CD4-positive, alpha-beta T cell treated with Interleukin-17A for 4 hours (primary cell): ENCODE measurements around the gene ZNF283.
"Not testable (repeated sequence)": the region's sequence is repeated elsewhere in the genome, so short reads cannot be mapped to it uniquely, and the experiment has no call there.

Source experiments
- DNase-seq: peaks from one replicate; pipeline ENCODE4 v3.0.0-alpha.2; 2020; ENCODE audit warnings: mixed read lengths

The ZNF283 gene

DNA sequence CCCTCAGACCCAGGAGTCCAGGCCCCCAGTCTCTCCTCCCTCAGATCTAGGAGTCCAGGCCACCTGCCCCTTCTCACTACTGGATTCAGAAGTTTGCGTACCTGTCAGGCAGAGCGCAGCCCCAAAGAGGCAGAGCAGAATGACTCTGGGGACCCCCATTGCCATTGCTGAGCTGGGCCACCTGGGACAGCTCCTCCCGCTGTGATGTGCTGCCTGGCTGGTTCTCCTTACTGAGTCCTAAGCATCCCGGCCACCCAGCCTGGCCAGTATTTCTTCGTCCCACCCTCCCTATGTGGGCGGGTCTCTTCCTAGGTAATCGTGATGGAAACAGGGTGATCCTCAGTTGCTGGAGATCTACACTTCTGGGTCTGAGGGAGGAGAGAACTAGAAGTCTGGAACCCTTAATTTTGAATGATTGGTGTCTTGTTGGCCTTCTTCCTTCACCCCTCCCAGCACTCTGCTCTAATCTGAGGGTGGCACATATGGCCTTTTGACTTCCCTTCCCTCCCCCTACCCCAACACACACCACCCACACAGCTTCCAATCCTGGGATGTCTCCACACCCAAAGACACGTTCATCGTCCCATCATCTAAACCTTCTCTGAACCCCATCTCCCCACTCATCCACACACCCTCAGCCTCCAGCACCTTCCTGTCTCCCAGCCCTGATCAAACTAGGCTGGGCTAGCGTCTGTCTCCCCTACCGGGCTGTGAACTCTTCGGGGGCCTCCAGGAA, 24.7 kb upstream of the ZNF283 start, which contains the start of gene LYPD5:
Gene LYPD5 (minus strand): TSS at position 232 of the 736 bp plus-strand sequence. CDS start 67 bp downstream, at position 165.
- DNase-seq = no peak

DNA sequence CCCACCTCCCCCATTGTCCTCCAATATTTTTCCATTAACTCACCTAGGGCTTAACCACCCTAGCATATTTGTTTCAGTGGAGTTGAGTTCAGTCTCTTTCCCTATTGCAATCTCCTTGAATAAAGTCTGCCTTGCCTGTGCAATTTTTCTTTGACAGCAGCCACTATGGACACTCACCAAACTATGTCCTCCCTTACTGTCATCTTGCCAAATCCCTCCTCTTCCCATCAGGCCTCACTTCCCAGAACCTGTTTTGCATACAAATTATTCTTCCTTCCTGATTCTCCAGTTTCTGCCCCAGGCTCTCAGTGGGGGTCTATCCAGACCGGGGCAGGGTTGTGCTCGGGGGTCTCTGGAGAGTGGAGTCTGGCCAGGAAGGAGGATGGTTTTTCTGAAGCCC, 22.7 kb upstream of the ZNF283 start:
- no peak for DNase-seq

DNA sequence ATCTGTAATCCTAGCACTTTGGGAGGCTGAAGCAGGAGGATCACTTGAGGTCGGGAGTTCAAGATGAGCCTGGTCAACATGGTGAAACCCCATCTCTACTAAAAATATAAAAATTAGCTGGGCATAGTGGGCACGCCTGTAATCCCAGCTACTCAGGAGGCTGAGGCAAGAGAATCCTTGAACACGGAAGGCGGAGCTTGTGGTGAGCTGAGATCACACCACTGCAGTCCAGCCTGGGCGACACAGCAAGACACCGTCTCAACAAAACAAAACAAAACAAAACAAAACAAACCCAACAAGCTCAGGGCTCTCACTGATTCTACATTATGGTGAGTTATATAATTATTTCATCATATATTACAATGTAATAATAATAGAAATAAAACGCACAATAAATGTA, 20.7 kb upstream of the ZNF283 start:
- DNase-seq = not testable (repeated sequence)

DNA sequence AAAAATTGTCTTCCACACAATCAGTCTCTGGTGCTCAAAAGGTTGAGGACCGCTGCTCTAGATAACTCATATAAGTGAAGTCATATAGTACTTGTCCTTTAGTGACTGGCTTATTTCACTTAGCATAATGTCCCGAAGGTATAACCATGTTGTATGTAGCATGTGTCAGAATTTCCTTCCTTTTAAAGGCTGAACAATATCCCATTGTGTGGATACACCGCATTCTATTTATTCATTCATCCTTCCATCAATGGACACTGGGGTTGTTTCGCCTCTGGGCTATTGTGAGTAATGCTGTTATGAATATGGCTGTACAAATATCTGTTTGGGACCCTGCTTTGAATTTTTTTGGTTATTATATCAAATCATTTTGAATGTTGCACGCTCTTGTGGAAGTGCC, 20.3 kb upstream of the ZNF283 start:
- no peak for DNase-seq

DNA sequence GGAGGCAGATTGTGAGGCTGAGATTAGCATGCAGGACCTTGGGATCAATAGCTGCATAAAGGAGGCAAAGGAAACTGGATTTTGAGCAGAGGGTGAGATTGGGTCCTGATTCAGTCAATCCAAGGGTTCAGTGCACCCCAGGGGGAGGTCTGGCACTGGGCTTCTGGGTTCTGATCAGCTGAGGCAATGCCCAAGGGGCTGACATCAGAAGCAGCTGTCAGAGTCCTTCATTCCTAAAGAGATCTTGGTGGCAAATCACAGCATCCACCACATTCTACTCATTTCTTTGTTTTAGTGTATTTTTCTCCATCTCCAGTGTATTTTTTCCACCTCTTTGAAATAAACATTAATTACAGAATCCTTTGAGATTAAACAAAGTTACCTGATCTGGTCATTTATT, 19.5 kb upstream of the ZNF283 start:
- no peak for DNase-seq

DNA sequence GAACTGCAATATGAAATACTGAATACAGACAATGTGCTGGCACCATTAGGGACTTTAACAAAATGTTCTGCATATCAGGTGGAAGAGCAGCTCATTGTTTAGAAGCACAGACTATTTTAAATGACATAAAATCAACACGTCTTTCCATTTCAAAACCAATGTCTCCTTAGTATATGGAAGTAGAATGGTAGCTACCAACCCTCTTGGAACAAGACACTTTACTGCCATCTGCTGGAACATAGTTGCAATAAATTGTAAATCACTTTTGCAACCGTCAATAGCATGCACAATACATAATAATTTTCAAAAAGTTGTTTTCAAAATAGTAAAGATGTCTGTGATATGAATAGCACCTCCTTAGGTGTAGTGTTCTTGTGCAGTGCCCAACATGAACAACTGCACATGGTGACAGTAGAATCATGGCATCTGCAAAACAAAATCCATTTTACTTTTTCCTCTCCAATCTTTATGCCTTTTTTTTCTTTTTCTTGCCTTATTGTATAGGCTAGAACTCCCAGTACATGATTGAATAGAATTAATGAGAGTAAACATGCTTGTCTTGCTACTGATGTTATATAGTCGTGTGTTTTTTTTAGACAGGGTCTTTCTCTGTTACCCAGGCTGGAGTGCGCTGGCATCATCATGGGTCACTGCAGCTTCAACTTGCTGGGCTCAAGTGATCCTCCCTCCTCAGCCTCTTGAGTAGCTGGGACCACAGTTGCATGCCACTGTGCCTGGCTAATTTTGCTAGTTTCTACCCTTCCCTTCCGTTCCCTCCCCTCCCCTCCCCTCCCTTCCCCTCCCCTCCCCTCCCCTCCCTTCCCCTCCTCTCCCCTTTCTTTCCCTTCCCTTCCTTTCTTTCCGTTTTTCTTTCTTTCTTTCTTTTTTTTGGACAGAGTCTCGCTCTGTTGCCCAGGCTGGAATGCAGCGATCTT, 17.1 kb upstream of the ZNF283 start:
- DNase-seq = no peak

DNA sequence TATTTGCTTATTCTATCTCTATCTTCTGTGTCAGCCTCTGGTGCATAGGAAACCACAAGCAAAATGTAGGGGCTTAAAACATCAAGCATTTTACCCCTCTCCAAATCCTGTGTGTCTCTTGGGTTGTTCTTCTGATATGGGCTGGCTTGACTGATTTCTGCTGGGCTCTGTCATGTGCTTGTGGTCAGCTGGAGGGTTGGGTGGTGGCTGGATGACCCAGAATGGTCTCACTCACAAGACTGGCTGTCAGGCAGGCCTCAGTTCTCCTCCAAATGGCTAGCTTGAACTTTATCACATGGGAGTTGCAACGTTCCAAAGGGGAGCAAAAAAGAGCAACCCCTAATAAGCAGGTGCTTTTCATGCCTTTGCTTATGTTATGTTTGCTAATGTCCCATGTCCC, 15.3 kb upstream of the ZNF283 start:
- DNase-seq = no peak

DNA sequence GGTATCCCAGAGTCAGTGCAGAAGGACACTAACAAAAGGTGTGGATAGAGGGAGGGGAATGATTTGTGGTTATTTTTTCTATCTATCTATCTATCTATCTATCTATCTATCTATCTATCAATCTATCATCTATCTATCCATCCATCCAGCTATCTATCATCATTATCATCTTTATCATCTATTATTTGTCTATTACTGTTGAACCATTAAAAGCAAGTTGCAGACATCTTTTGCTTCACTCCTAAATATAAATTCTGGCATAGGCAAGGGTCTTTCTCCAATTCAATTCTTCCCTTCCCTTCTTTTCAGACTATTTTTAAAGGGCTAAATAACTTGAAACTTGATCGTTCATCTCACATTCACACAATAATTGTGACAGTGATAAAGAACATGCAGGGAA, 14.9 kb upstream of the ZNF283 start:
- DNase-seq = no peak

DNA sequence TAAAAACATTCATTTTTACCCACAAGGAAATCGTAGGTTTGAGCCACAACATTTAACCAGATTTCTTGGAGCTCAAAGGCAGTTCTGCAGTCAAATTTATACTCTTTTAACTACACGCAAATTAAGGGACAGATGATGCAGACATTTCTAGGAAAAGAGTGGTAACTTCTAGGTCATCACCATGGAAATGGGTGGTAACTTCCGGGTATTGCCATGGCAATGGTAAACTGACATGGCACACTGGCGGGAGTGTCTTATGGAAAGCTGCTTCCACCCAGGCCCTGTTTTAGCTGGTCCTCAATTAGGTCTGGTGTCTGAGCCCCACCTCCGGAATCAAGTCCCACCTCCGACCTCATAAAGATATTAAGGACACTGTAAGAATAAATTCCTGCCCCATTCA, 14.4 kb upstream of the ZNF283 start:
- DNase-seq = no peak

DNA sequence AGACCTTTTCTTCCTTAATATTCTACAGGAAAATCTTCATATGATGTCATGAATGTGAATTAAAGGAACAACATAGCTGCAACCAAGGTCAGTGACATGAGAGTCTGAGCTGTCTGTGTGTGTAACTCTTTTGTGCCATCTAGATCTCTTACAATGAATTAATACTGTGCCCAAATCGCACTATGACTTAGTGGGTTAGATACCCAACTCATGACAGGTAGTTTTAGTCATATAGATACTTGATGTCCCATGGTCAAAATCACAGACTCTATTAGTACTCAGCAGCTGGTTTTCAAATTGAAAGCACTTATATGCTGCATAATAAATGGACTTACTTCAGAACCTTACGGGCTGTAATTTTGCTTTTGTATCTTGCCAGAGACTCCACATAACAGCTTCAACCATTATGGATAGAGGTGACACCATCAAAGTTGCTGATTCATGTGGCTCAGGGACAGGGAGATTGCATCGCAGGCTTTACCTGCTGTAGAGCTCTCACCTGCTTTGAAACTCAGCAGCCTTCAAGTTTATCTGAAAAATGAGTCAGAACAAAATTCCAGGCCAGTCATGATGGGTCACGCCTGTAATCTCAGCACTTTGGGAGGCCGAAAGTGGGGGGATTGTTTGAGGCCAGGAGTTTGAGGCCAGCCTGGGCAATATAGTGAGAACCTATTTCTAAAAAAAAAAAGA, 12.3 kb upstream of the ZNF283 start:
- no peak for DNase-seq

DNA sequence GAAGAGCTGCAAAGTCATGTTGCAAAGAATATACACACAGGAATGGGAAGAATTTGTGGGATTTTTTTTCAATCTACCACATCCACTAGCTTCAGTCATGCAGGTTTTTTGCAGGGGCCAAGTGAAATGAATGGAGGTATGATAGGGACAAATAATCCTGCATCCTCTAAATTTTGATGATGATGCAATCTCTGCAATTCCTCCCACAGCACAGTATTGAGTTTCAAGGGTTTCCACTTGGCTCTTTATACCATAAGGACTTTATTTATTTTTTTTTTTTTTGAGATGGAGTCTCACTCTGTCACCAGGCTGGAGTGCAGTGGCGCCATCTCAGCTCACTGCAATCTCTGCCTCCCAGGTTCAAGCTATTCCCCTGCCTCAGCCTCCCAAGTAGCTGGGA, 9.7 kb upstream of the ZNF283 start:
- not testable (repeated sequence) for DNase-seq

DNA sequence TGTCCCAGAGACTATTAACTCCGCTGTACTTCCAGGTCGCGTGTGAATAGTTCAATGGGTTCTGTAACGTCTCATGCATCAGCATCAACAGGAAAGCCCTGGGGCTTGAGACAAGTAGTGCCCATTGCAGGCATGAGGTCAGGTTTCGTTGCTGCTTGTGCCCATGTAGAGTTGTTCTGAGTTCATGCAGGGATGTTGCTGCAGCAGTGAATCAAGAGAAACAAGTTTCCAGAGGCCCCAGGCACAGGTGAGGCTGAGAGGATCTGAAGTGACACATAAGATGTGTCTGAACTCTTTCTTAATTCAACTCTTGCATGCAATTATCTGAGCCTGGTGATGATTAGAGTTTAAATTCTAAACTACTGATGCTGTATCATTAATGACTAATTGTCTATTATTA, 8.6 kb upstream of the ZNF283 start:
- DNase-seq = no peak

DNA sequence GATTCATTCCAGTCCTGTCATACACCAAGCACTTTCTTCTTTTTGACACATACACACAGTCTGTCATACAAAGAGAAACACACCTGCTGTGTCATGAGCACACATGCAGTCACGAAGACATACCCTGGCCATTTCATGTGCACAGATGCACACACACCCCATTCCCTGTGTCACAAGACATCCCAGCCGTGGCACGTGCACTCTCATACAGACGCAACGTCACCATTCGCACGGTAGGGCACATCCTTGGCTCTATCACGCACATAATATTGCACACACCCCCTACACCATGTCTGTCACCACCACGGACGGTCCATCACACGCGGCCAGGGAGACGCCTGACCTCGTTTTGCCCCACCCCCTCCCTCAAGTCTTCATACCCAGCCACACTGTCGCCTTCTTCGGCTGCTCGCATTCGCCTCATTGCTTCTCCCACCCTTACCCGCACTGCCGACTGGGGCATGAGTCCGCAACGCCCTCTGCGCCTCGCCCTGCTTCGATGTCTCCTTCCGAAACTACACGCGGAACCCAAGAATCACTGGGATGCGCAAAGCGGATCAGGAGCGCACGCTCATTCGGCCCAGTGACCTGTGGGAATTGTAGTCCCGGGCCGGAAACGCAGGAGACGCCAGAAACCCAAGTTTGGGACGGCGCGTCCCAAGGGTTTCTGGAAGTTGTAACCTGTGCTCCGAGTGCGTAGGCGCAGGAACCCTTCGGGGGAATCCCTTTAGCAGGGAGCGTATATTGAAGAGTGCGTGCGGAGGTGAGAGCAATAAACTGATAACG, 6.8 kb upstream of the ZNF283 start:
- peak; percentile 43 for DNase-seq

DNA sequence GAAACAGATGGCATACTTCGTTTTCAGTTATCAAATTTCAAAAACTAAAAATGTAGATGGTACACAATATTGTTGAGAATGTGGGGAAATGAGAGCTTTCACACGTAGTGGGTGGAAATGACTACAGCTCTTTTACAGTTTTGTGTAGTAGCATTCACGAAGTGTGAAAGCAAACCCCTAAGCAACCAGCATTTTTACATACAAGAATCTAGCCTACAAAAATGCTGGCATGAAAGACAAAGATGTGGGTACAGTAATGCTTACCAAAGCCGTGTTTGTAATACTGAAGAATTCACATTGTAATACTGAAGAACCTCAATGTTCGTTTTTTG, 6.3 kb upstream of the ZNF283 start:
- DNase-seq = no peak

DNA sequence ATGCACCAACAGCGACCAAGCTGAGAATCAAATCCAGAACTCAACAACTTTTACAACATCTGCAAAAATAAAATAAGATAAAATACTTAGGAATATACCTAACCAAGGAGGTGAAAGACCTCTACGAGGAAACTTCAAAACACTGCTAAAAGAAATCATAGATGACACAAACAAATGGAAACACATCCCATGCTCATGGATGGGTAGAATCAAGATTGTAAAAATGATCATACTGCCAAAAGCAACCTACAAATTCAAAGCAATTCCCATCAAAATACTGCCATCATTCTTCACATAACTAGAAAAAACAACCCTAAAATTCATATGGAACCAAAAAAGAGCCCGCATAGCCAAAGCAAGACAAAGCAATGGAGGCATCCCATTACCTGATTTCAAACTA, 3.3 kb upstream of the ZNF283 start:
- not testable (repeated sequence) for DNase-seq

DNA sequence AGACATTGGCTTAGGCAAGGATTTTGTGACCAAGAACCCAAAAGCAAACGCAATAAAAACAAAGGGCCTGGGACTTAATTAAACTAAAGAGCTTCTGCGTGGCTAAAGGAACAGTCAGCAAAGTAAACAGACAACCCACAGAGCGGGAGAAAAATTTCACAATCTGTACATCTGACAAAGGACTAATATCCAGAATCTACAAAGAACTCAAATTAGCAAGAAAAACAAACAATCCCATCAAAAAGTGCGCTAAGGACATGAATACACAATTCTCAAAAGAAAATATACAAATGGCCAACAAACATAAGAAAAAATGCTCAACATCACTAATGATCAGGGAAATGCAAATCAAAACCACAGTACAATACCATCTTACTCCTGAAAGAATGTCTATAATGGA, 2.5 kb upstream of the ZNF283 start:
- not testable (repeated sequence) for DNase-seq

DNA sequence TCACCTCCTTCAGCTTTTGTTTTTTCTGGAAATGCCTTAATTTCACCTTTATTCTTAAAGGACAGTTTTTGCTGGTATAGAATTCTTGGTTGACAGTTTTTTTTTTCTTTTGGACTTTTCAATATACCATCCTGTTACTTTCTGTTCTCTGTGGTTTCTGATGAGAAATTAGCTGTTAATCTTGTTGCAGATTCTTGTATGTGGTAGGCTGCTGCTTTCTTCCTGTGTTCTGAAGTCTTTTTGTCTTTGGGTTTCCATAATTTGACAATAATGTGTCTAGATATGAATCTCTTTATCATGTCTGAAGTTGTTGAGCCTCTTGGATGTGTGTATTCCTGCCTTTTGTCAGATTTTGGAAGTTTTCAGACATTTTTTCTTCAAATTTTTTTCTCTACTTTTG, 12.0 kb downstream of the ZNF283 start:
- no peak for DNase-seq

DNA sequence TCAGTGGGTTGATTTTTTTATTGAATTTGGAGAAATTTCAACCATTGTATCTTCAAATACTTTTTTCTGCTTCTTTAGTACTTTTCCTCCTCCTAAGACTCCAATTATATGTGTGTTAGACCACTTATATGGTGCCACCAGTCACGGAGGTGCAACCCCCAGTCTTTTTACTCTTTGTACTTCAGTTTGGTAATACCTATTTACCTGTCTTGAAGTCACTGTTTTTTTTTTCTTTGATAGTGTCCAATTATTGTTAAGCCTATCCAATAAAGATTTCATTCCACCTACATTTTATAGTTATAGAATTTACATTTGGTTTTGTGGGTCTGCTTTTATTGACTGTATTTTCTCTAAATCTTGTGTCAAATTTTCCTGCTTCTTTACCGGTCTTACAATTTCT, 14.9 kb downstream of the ZNF283 start:
- DNase-seq = no peak

DNA sequence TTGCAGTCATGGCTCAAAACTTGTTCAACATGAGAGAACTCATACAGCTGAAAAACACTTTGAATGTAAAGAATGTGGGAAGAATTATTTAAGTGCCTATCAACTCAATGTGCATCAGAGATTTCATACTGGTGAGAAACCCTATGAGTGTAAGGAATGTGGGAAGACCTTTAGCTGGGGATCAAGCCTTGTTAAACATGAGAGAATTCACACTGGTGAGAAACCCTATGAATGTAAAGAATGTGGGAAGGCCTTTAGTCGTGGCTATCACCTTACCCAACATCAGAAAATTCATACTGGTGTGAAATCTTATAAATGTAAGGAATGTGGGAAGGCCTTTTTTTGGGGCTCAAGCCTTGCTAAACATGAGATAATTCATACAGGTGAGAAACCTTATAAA, 20.1 kb downstream of the ZNF283 start:
- no peak for DNase-seq

DNA sequence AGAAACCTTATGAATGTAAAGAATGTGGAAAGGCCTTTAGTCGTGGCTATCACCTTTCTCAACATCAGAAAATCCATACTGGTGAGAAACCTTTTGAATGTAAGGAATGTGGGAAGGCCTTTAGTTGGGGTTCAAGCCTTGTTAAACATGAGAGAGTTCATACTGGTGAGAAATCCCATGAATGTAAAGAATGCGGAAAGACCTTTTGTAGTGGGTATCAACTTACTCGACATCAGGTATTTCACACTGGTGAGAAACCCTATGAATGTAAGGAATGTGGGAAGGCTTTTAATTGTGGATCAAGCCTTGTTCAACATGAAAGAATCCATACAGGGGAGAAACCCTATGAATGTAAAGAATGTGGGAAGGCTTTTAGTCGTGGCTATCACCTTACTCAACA, 20.8 kb downstream of the ZNF283 start:
- no peak for DNase-seq

DNA sequence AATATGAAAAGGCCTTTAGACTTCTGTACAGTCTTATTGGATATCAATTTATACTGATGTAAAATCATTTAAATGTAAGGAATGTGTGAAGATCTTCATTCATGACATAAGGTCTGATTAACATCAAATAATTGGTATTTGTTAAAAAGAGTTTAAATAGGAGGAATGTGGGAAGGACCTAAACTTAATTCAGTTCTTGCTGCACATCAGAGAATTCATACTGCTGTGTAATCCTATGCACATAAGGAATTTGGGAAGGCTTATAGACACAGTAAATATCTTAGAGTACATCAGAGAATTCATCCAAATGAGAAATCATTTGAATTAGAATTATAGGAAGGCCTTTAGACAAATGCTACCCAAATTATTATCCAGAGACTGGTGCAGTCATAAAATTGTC, 21.7 kb downstream of the ZNF283 start:
- no peak for DNase-seq

DNA sequence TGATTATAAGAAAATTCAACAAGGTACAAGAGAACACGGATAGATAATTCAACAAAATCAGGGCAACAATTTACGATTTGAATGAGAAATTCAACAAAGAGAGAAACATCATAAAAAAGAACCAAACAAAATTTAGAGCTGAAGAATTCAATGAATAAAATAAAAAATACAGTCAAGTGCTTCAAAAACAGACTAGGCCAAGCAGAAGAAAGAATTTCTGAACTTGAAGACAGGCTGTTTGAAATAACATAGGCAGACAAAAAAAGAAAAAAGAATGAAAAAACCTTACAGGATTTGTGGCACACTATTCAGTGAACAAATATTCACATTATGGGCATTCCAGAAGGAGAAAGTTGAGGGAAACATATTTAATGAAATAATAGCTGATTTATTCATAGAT, 31.1 kb downstream of the ZNF283 start:
- no peak for DNase-seq

DNA sequence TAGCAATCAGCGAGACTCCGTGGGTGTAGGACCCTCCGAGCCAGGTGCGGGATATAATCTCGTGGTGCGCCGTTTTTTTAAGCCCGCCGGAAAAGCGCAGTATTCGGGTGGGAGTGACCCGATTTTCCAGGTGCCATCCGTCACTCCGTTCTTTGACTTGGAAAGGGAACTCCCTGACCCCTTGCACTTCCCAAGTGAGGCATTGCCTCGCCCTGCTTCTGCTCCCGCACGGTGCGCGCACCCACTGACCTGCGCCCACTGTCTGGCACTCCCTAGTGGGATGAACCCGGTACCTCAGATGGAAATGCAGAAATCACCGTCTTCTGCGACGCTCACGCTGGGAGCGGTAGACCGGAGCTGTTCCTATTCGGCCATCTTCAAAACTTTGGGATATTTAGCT, 39.8 kb downstream of the ZNF283 start:
- DNase-seq = not testable (repeated sequence)
